Measurements from ENCODE around the gene HLCS. TPM values are rescaled to one million over a fixed set of nuclear protein-coding genes. Genes with fewer than 3 reads are reported as not detected.

HLCS gene
- total RNA-seq, 1 donor from 2014 or later = 14.8 TPM

GRCh38 chr21:36768496-36768895 lies 198.0 kb downstream of the HLCS start:
- peaks cover 9% of the 10 kb centered on the region for H3K36me3 Mint-ChIP-seq
- peaks cover 36% of the 10 kb centered on the region for H3K4me1 Mint-ChIP-seq (ENCODE audit: unreplicated experiment)
- peaks cover 4% of the 10 kb centered on the region for H3K9me3 Mint-ChIP-seq
- no peak for DNase-seq (ENCODE audit: extremely low spot score, unreplicated experiment)
- TF ChIP-seq CTCF (conservative IDR thresholded peaks at IDR 0.05) = no peak
- H3K27ac Mint-ChIP-seq = no peak overlapping the region
- H3K27me3 Mint-ChIP-seq = no peaks in the 10 kb centered on the region
- H3K4me3 Mint-ChIP-seq = peak overlapping the region; percentile 1

GRCh38 chr21:36767096-36767495 lies 199.4 kb downstream of the HLCS start:
- Mint-ChIP-seq H3K27me3 (no peaks in the 10 kb centered on the region), H3K9me3 (peaks cover 4% of the 10 kb centered on the region), H3K36me3 (peaks cover 9% of the 10 kb centered on the region), H3K4me3 (no peak overlapping the region), H3K27ac (no peak overlapping the region), H3K4me1 (ENCODE audit: unreplicated experiment) (peaks cover 44% of the 10 kb centered on the region)
- no peak for TF ChIP-seq CTCF (conservative IDR thresholded peaks at IDR 0.05)
- DNase-seq (ENCODE audit: extremely low spot score, unreplicated experiment) = no peak

- peaks cover 4% of the 10 kb centered on the region for H3K9me3 Mint-ChIP-seq
- peaks cover 47% of the 10 kb centered on the region for H3K4me1 Mint-ChIP-seq (ENCODE audit: unreplicated experiment)
- no peak for DNase-seq (ENCODE audit: extremely low spot score, unreplicated experiment)
- TF ChIP-seq CTCF (conservative IDR thresholded peaks at IDR 0.05) = no peak
- H3K27me3 Mint-ChIP-seq = no peaks in the 10 kb centered on the region
- H3K27ac Mint-ChIP-seq = no peak overlapping the region
- no peak overlapping the region for H3K4me3 Mint-ChIP-seq
- peaks cover 9% of the 10 kb centered on the region for H3K36me3 Mint-ChIP-seq
These were observed 200.0 kb downstream of the HLCS start for GRCh38 chr21:36766511-36766910.

GRCh38 chr21:36765229-36765628 lies 201.2 kb downstream of the HLCS start:
- Mint-ChIP-seq H3K9me3 (peaks cover 4% of the 10 kb centered on the region), H3K36me3 (peaks cover 9% of the 10 kb centered on the region), H3K4me1 (ENCODE audit: unreplicated experiment) (peaks cover 47% of the 10 kb centered on the region), H3K4me3 (no peak overlapping the region), H3K27me3 (no peaks in the 10 kb centered on the region), H3K27ac (no peak overlapping the region)
- no peak for DNase-seq (ENCODE audit: extremely low spot score, unreplicated experiment)
- TF ChIP-seq CTCF (conservative IDR thresholded peaks at IDR 0.05) = no peak

- no peak overlapping the region for H3K27ac Mint-ChIP-seq
- no peak for TF ChIP-seq CTCF (conservative IDR thresholded peaks at IDR 0.05)
- peaks cover 4% of the 10 kb centered on the region for H3K9me3 Mint-ChIP-seq
- no peak overlapping the region for H3K4me3 Mint-ChIP-seq
- no peaks in the 10 kb centered on the region for H3K27me3 Mint-ChIP-seq
- no peak for DNase-seq (ENCODE audit: extremely low spot score, unreplicated experiment)
- peaks cover 13% of the 10 kb centered on the region for H3K36me3 Mint-ChIP-seq
- peaks cover 42% of the 10 kb centered on the region for H3K4me1 Mint-ChIP-seq (ENCODE audit: unreplicated experiment)
These were observed 203.2 kb downstream of the HLCS start for GRCh38 chr21:36763305-36763704.

GRCh38 chr21:36762642-36763041 lies 203.8 kb downstream of the HLCS start:
- H3K27me3 Mint-ChIP-seq = no peaks in the 10 kb centered on the region
- peaks cover 37% of the 10 kb centered on the region for H3K4me1 Mint-ChIP-seq (ENCODE audit: unreplicated experiment)
- peaks cover 3% of the 10 kb centered on the region for H3K9me3 Mint-ChIP-seq
- no peak overlapping the region for H3K4me3 Mint-ChIP-seq
- TF ChIP-seq CTCF (conservative IDR thresholded peaks at IDR 0.05) = no peak
- no peak for DNase-seq (ENCODE audit: extremely low spot score, unreplicated experiment)
- H3K36me3 Mint-ChIP-seq = peaks cover 13% of the 10 kb centered on the region
- H3K27ac Mint-ChIP-seq = no peak overlapping the region

All from type B pancreatic cell (in vitro differentiated cells).